ENCODE data around the gene MRPS14. TPM values are rescaled to one million over a fixed set of nuclear protein-coding genes. Genes with fewer than 3 reads are reported as not detected.

MRPS14 gene
- total RNA-seq, 1 experiment from 2014 or later, result 36.3 TPM

DNA sequence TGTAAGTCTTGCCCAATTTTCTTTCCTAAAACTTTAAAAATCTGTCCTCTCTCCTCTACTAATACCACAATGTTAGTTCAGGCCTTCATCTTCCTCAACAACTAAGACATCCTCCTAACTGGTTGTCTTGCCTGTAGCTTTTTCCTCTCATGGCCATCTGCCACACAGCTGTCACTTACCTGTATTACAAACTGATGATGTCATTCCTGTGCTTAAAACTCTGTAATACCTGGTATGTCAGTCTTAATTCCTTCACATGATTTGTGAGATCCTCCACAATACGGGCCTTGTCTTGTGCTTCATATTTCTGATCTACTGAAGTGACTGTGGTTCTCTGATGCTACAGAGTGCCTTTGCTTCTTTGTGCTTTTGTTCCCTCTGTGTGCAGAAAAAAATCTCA, 9.8 kb downstream of the MRPS14 start:
- BruUV-seq (replicated peaks), result no TSS peak
- no peaks in the 10 kb centered on the region for H3K27me3 Mint-ChIP-seq (ENCODE audit: insufficient read depth, unreplicated experiment)
- intact Hi-C loops (cut with micrococcal nuclease), result no loop called here
- H3K4me3 Mint-ChIP-seq (ENCODE audit: unreplicated experiment), result no peak overlapping the region
- no peak for DNase-seq (ENCODE audit: unreplicated experiment)
- H3K4me1 Mint-ChIP-seq (ENCODE audit: insufficient read depth, unreplicated experiment), result peaks cover 6% of the 10 kb centered on the region
- TF ChIP-seq CTCF (IDR thresholded peaks at IDR 0.05; ENCODE audit: unreplicated experiment), result no peak
- no peaks in the 10 kb centered on the region for H3K9me3 Mint-ChIP-seq (ENCODE audit: unreplicated experiment)
- CTCF ChIA-PET, result interaction anchor here (0.5 to 3.3 kb wide), 6 partner anchors 9 to 1795 kb away, joined by 3 to 12 read pairs (median 8); partner anchors contain the start of genes CACYBP and MRPS14
- peaks cover 87% of the 10 kb centered on the region for H3K36me3 Mint-ChIP-seq (ENCODE audit: insufficient read depth, unreplicated experiment)
- POLR2A ChIA-PET, result interaction anchor here (1.3 to 6.4 kb wide), 4 partner anchors 9 to 14 kb away, joined by 5 to 48 read pairs (median 24); partner anchors contain the start of genes CACYBP and MRPS14
- no peak overlapping the region for H3K27ac Mint-ChIP-seq (ENCODE audit: low read depth, unreplicated experiment)

DNA sequence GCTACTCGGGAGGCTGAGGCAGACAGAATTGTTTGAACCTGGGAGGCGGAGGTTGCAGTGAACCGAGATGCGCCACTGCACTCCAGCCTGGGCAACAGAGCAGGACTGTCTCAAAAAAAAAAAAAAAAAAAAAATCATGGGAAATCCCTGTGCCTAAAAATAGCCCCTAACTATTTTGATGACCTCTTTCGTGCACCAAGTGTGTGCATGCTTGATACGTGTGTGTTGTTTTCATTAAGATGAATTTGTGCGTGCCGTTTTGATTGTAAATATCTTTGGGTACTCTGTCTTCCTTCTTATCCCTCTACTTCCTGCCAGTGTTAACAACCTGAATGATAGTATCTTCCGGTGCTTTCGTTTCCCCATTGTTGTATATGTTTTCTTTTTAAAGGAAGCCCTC, 13.7 kb downstream of the MRPS14 start:
- no peak for TF ChIP-seq CTCF (IDR thresholded peaks at IDR 0.05; ENCODE audit: unreplicated experiment)
- DNase-seq (ENCODE audit: unreplicated experiment), result no peak
- ChIA-PET POLR2A (interaction anchor here (0.7 to 1.0 kb wide), 3 partner anchors 9 to 193 kb away, joined by 3 to 5 read pairs (median 3); partner anchors contain the start of genes CACYBP and MRPS14), CTCF (interaction anchor here (0.7 kb wide), 1 partner anchor 73 kb away, joined by 3 read pairs; no protein-coding TSS in a partner anchor)
- H3K27me3 Mint-ChIP-seq (ENCODE audit: insufficient read depth, unreplicated experiment), result no peaks in the 10 kb centered on the region
- H3K4me3 Mint-ChIP-seq (ENCODE audit: unreplicated experiment), result no peak overlapping the region
- peaks cover 12% of the 10 kb centered on the region for H3K4me1 Mint-ChIP-seq (ENCODE audit: insufficient read depth, unreplicated experiment)
- peaks cover 95% of the 10 kb centered on the region for H3K36me3 Mint-ChIP-seq (ENCODE audit: insufficient read depth, unreplicated experiment)
- intact Hi-C loops (cut with micrococcal nuclease), result loop anchor here (10.0 kb wide), 1 partner anchor 1195 kb away; the partner anchor contains the start of gene COP1
- H3K27ac Mint-ChIP-seq (ENCODE audit: low read depth, unreplicated experiment), result peak overlapping the region; percentile 29
- no peaks in the 10 kb centered on the region for H3K9me3 Mint-ChIP-seq (ENCODE audit: unreplicated experiment)
- BruUV-seq (replicated peaks), result no TSS peak

DNA sequence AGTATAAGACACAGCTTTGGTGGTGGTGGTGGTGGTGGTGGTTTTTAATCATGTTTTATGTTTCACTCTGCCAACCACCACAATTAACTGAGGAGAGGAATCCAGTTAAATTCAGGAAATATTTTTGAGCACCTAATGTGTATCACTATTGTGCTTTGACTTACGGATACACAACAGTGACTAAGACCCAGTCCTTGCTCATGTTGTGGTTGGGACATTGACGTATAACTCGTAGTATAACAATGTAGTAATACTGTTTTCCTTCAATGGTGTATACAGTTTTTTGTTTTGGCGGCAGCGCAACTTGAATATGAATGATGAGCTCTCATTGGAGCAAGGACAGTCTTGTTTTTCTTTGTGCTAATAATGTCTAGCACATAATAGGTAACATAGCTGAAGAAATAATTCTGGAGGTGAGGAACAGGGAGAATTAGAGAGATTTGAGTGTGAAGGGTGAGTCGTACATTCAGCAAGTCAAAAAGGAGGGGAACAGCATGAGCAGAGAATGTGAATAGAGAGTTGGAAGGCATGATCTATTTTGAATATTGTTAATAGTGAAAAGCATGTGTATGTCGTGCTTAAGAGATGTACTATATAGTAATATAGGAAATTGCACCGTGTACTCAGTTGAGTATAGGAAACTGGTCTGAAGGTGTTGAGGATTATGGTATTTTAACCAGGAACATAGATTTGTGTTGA, 18.0 kb downstream of the MRPS14 start:
- CTCF ChIA-PET, result interaction anchor here (0.6 to 1.6 kb wide), 5 partner anchors 9 to 1161 kb away, joined by 3 to 12 read pairs (median 4); no protein-coding TSS in a partner anchor

More for the DNA sequence above, 18.0 kb downstream of the MRPS14 start:
- no peak for TF ChIP-seq CTCF (IDR thresholded peaks at IDR 0.05; ENCODE audit: unreplicated experiment)
- no peak for DNase-seq (ENCODE audit: unreplicated experiment)
- intact Hi-C loops (cut with micrococcal nuclease), result loop anchor here (10.0 kb wide), 1 partner anchor 1200 kb away; the partner anchor contains the start of gene COP1
- Mint-ChIP-seq H3K4me1 (ENCODE audit: insufficient read depth, unreplicated experiment) (peaks cover 34% of the 10 kb centered on the region), H3K36me3 (ENCODE audit: insufficient read depth, unreplicated experiment) (peaks cover 57% of the 10 kb centered on the region), H3K4me3 (ENCODE audit: unreplicated experiment) (no peak overlapping the region), H3K27ac (ENCODE audit: low read depth, unreplicated experiment) (peak overlapping the region; percentile 8), H3K27me3 (ENCODE audit: insufficient read depth, unreplicated experiment) (no peaks in the 10 kb centered on the region), H3K9me3 (ENCODE audit: unreplicated experiment) (no peaks in the 10 kb centered on the region)
- POLR2A ChIA-PET, result interaction anchor here (0.6 to 10.8 kb wide), 6 partner anchors 9 to 1439 kb away, joined by 3 to 331 read pairs (median 4); partner anchors contain the start of gene MRPS14
- BruUV-seq (replicated peaks), result no TSS peak
